ENCODE measurements around the gene PSMB8.
"Not testable (repeated sequence)": the region's sequence is repeated elsewhere in the genome, so short reads cannot be mapped to it uniquely, and the experiment has no call there.

Gene PSMB8

GRCh38 chr6:32814145-32814544 is 29.7 kb downstream of the PSMB8 start:
- no peak for DNase-seq (ENCODE audit: low read depth)
- H3K4me1 ChIP-seq (ENCODE audit: control insufficient read depth, insufficient read depth, low read length), result peaks cover 6% of the 10 kb centered on the region
- H3K9me3 ChIP-seq (ENCODE audit: control insufficient read depth, low read length), result no peaks in the 10 kb centered on the region
- no peaks in the 10 kb centered on the region for H3K27me3 ChIP-seq (replicated peaks; ENCODE audit: control insufficient read depth, insufficient read depth, low read length)
- H3K4me3 ChIP-seq (ENCODE audit: low read length), result no peak overlapping the region
- H3K9ac ChIP-seq (ENCODE audit: low read length), result no peak overlapping the region
- no peaks in the 10 kb centered on the region for H3K36me3 ChIP-seq (ENCODE audit: control insufficient read depth, insufficient read depth, low read length, severe bottlenecking)

- Histone ChIP-seq H3K36me3 (ENCODE audit: control insufficient read depth, insufficient read depth, low read length, severe bottlenecking) (no peaks in the 10 kb centered on the region), H3K9me3 (ENCODE audit: control insufficient read depth, low read length) (no peaks in the 10 kb centered on the region), H3K9ac (ENCODE audit: low read length) (no peak overlapping the region), H3K4me1 (ENCODE audit: control insufficient read depth, insufficient read depth, low read length) (no peaks in the 10 kb centered on the region), H3K27me3 (replicated peaks; ENCODE audit: control insufficient read depth, insufficient read depth, low read length) (peaks cover 5% of the 10 kb centered on the region), H3K4me3 (ENCODE audit: low read length) (no peak overlapping the region)
- DNase-seq (ENCODE audit: low read depth), result no peak
Measured at GRCh38 chr6:32809171-32809570, 34.7 kb downstream of the PSMB8 start.

GRCh38 chr6:32807020-32807580 is 36.7 kb downstream of the PSMB8 start:
- no peaks in the 10 kb centered on the region for H3K36me3 ChIP-seq (ENCODE audit: control insufficient read depth, insufficient read depth, low read length, severe bottlenecking)
- H3K9me3 ChIP-seq (ENCODE audit: control insufficient read depth, low read length), result peaks cover 6% of the 10 kb centered on the region
- H3K27me3 ChIP-seq (replicated peaks; ENCODE audit: control insufficient read depth, insufficient read depth, low read length), result peaks cover 11% of the 10 kb centered on the region
- DNase-seq (ENCODE audit: low read depth), result no peak
- H3K4me3 ChIP-seq (ENCODE audit: low read length), result no peak overlapping the region
- H3K4me1 ChIP-seq (ENCODE audit: control insufficient read depth, insufficient read depth, low read length), result no peaks in the 10 kb centered on the region
- no peak overlapping the region for H3K9ac ChIP-seq (ENCODE audit: low read length)

GRCh38 chr6:32805404-32805803 is 38.4 kb downstream of the PSMB8 start:
- not testable (repeated sequence) for H3K36me3 ChIP-seq (ENCODE audit: control insufficient read depth, insufficient read depth, low read length, severe bottlenecking); H3K4me1 ChIP-seq (ENCODE audit: control insufficient read depth, insufficient read depth, low read length); H3K4me3 ChIP-seq (ENCODE audit: low read length); H3K9me3 ChIP-seq (ENCODE audit: control insufficient read depth, low read length); DNase-seq (ENCODE audit: low read depth); H3K9ac ChIP-seq (ENCODE audit: low read length)
- peaks cover 14% of the 10 kb centered on the region for H3K27me3 ChIP-seq (replicated peaks; ENCODE audit: control insufficient read depth, insufficient read depth, low read length)

GRCh38 chr6:32803416-32803815 is 40.4 kb downstream of the PSMB8 start:
- Histone ChIP-seq H3K4me1 (ENCODE audit: control insufficient read depth, insufficient read depth, low read length) (no peaks in the 10 kb centered on the region), H3K27me3 (replicated peaks; ENCODE audit: control insufficient read depth, insufficient read depth, low read length) (peaks cover 19% of the 10 kb centered on the region)
- DNase-seq (ENCODE audit: low read depth), result no peak

GRCh38 chr6:32799740-32800139 is 44.1 kb downstream of the PSMB8 start:
- H3K4me3 ChIP-seq (ENCODE audit: low read length), result no peak overlapping the region
- H3K9ac ChIP-seq (ENCODE audit: low read length), result no peak overlapping the region
- DNase-seq (ENCODE audit: low read depth), result no peak
- H3K4me1 ChIP-seq (ENCODE audit: control insufficient read depth, insufficient read depth, low read length), result peaks cover 10% of the 10 kb centered on the region
- H3K36me3 ChIP-seq (ENCODE audit: control insufficient read depth, insufficient read depth, low read length, severe bottlenecking), result no peaks in the 10 kb centered on the region
- peaks cover 19% of the 10 kb centered on the region for H3K9me3 ChIP-seq (ENCODE audit: control insufficient read depth, low read length)
- peaks cover 38% of the 10 kb centered on the region for H3K27me3 ChIP-seq (replicated peaks; ENCODE audit: control insufficient read depth, insufficient read depth, low read length)

More at GRCh38 chr6:32803416-32803815, 40.4 kb downstream of the PSMB8 start:
- H3K4me3 ChIP-seq (ENCODE audit: low read length), result no peak overlapping the region
- peaks cover 19% of the 10 kb centered on the region for H3K9me3 ChIP-seq (ENCODE audit: control insufficient read depth, low read length)
- no peaks in the 10 kb centered on the region for H3K36me3 ChIP-seq (ENCODE audit: control insufficient read depth, insufficient read depth, low read length, severe bottlenecking)
- no peak overlapping the region for H3K9ac ChIP-seq (ENCODE audit: low read length)

GRCh38 chr6:32799168-32799567 is 44.7 kb downstream of the PSMB8 start:
- H3K9me3 ChIP-seq (ENCODE audit: control insufficient read depth, low read length), result peaks cover 19% of the 10 kb centered on the region
- H3K9ac ChIP-seq (ENCODE audit: low read length), result no peak overlapping the region
- no peak overlapping the region for H3K4me3 ChIP-seq (ENCODE audit: low read length)
- DNase-seq (ENCODE audit: low read depth), result no peak
- H3K27me3 ChIP-seq (replicated peaks; ENCODE audit: control insufficient read depth, insufficient read depth, low read length), result peaks cover 38% of the 10 kb centered on the region
- no peaks in the 10 kb centered on the region for H3K36me3 ChIP-seq (ENCODE audit: control insufficient read depth, insufficient read depth, low read length, severe bottlenecking)
- H3K4me1 ChIP-seq (ENCODE audit: control insufficient read depth, insufficient read depth, low read length), result peaks cover 10% of the 10 kb centered on the region

- Histone ChIP-seq H3K36me3 (ENCODE audit: control insufficient read depth, insufficient read depth, low read length, severe bottlenecking) (no peaks in the 10 kb centered on the region), H3K4me3 (ENCODE audit: low read length) (peak overlapping the region; percentile 77), H3K4me1 (ENCODE audit: control insufficient read depth, insufficient read depth, low read length) (peaks cover 10% of the 10 kb centered on the region), H3K27me3 (replicated peaks; ENCODE audit: control insufficient read depth, insufficient read depth, low read length) (peaks cover 53% of the 10 kb centered on the region), H3K9me3 (ENCODE audit: control insufficient read depth, low read length) (peaks cover 13% of the 10 kb centered on the region), H3K9ac (ENCODE audit: low read length) (peak overlapping the region; percentile 60)
- DNase-seq (ENCODE audit: low read depth), result peak; percentile 85
Measured at GRCh38 chr6:32796848-32797776, 46.7 kb downstream of the PSMB8 start.

- Histone ChIP-seq H3K9ac (ENCODE audit: low read length) (no peak overlapping the region), H3K36me3 (ENCODE audit: control insufficient read depth, insufficient read depth, low read length, severe bottlenecking) (no peaks in the 10 kb centered on the region), H3K4me1 (ENCODE audit: control insufficient read depth, insufficient read depth, low read length) (peaks cover 10% of the 10 kb centered on the region), H3K9me3 (ENCODE audit: control insufficient read depth, low read length) (peaks cover 7% of the 10 kb centered on the region), H3K4me3 (ENCODE audit: low read length) (no peak overlapping the region), H3K27me3 (replicated peaks; ENCODE audit: control insufficient read depth, insufficient read depth, low read length) (peaks cover 59% of the 10 kb centered on the region)
- no peak for DNase-seq (ENCODE audit: low read depth)
Measured at GRCh38 chr6:32794510-32794909, 49.3 kb downstream of the PSMB8 start.

GRCh38 chr6:32792901-32793435 is 50.9 kb downstream of the PSMB8 start:
- no peak overlapping the region for H3K9ac ChIP-seq (ENCODE audit: low read length)
- H3K4me3 ChIP-seq (ENCODE audit: low read length), result no peak overlapping the region
- no peaks in the 10 kb centered on the region for H3K36me3 ChIP-seq (ENCODE audit: control insufficient read depth, insufficient read depth, low read length, severe bottlenecking)
- no peak for DNase-seq (ENCODE audit: low read depth)
- peaks cover 59% of the 10 kb centered on the region for H3K27me3 ChIP-seq (replicated peaks; ENCODE audit: control insufficient read depth, insufficient read depth, low read length)
- H3K4me1 ChIP-seq (ENCODE audit: control insufficient read depth, insufficient read depth, low read length), result peaks cover 10% of the 10 kb centered on the region
- no peaks in the 10 kb centered on the region for H3K9me3 ChIP-seq (ENCODE audit: control insufficient read depth, low read length)
